GM10248 (cell line): Measurements from ENCODE around the gene C5AR1.
"Not testable (repeated sequence)": the region's sequence is repeated elsewhere in the genome, so short reads cannot be mapped to it uniquely, and the experiment has no call there.

Experiments used
- CTCF ChIA-PET: fragments of 300-600 bp; sonication (Branson Sonifier 250); formaldehyde crosslinking; extraction: SDS; loops from one replicate; lab custom pipeline; 2021; ENCODE audit warnings: antibody characterized with exemption; lab: Yijun Ruan, JAX
- POLR2A ChIA-PET: fragments of 350-650 bp; sonication (Branson Sonifier 250); formaldehyde crosslinking; extraction: SDS; loops from one replicate; lab custom pipeline; 2020; ENCODE audit warnings: antibody characterized with exemption; lab: Yijun Ruan, JAX
- DNase-seq: peaks from one replicate; pipeline ENCODE4 v3.0.0; 2012; ENCODE audit errors: extremely low spot score
- CTCF ChIP-seq: IDR thresholded peaks from 2 replicates; pipeline ENCODE4 v1.5.1; 2012; ENCODE audit warnings: mild to moderate bottlenecking, low read depth; ENCODE audit errors: extremely low read depth, missing control alignments, control extremely low read depth

The C5AR1 gene

GRCh38 chr19:47283405-47284059 lies 26.1 kb upstream of the C5AR1 start:
- ChIA-PET POLR2A (no interaction called here), CTCF (interaction anchor here (0.8 to 2.3 kb wide), 9 partner anchors 8 to 109 kb away, joined by 3 to 23 read pairs (median 6); partner anchors contain the start of genes DHX34 and INAFM1)
- no peak for DNase-seq
- no peak for TF ChIP-seq CTCF

- ChIA-PET CTCF (interaction anchor here (0.7 to 2.8 kb wide), 26 partner anchors 9 to 423 kb away, joined by 3 to 23 read pairs (median 4); partner anchors contain the start of genes INAFM1 and SAE1), POLR2A (interaction anchor here (0.5 kb wide), 1 partner anchor 1209 kb away, joined by 3 read pairs; no protein-coding TSS in a partner anchor)
- peak; percentile 80 for TF ChIP-seq CTCF
- DNase-seq: peak; percentile 57
Observed at GRCh38 chr19:47284324-47284899, 25.2 kb upstream of the C5AR1 start.

GRCh38 chr19:47296036-47296435 lies 13.6 kb upstream of the C5AR1 start:
- peak; percentile 83 for DNase-seq
- ChIA-PET POLR2A (no interaction called here), CTCF (interaction anchor here (0.9 to 9.6 kb wide), 16 partner anchors 11 to 417 kb away, joined by 3 to 86 read pairs (median 4); partner anchors contain the start of genes C5AR1, DHX34, EHD2 and SAE1)
- peak; percentile 76 for TF ChIP-seq CTCF

GRCh38 chr19:47300867-47301266 lies 8.8 kb upstream of the C5AR1 start:
- CTCF ChIA-PET: interaction anchor here (0.7 to 1.8 kb wide), 4 partner anchors 16 to 136 kb away, joined by 3 to 6 read pairs (median 4); partner anchors contain the start of gene DHX34
- POLR2A ChIA-PET, DNase-seq: not testable (repeated sequence)

GRCh38 chr19:47302249-47302648 lies 7.4 kb upstream of the C5AR1 start:
- no peak for TF ChIP-seq CTCF
- CTCF ChIA-PET: interaction anchor here (1.4 to 1.8 kb wide), 2 partner anchors 17 to 89 kb away, joined by 4 to 6 read pairs; no protein-coding TSS in a partner anchor
- POLR2A ChIA-PET: no interaction called here
- no peak for DNase-seq

- TF ChIP-seq CTCF: no peak
- CTCF ChIA-PET: interaction anchor here (0.9 to 6.5 kb wide), 4 partner anchors 9 to 180 kb away, joined by 3 to 35 read pairs (median 8); partner anchors contain the start of gene KPTN
- POLR2A ChIA-PET: interaction anchor here (0.6 kb wide), 1 partner anchor 14 kb away, joined by 3 read pairs; no protein-coding TSS in a partner anchor
- DNase-seq: no peak
Observed at GRCh38 chr19:47303966-47304365, 5.7 kb upstream of the C5AR1 start.
